Fibroblast of skin of right quadriceps (primary cell): ENCODE results near the gene RPS6KL1.

ENCODE experiments used
- DNase-seq: peaks from one replicate; pipeline ENCODE4 v3.0.0-alpha.2; 2013

Gene RPS6KL1

GRCh38 chr14:74881431-74882102 is 41.5 kb downstream of the RPS6KL1 start, which contains the start of gene DLST:
Gene DLST, plus strand, starts transcription at chr14:74881916. Its CDS starts 38 bp downstream, at chr14:74881954.
- DNase-seq = peak; percentile 87

GRCh38 chr14:74879427-74880182 is 43.5 kb downstream of the RPS6KL1 start:
- DNase-seq = no peak

- DNase-seq = peak; percentile 55
Observed at GRCh38 chr14:74875941-74876913, 46.8 kb downstream of the RPS6KL1 start, which contains the start of gene PROX2. Gene PROX2, minus strand, starts transcription at chr14:74876145. Its CDS starts 12,311 bp downstream, at chr14:74863834.

- no peak for DNase-seq
Observed at GRCh38 chr14:74875204-74875603, 47.9 kb downstream of the RPS6KL1 start.

GRCh38 chr14:74871819-74872218 is 51.2 kb downstream of the RPS6KL1 start:
- no peak for DNase-seq

GRCh38 chr14:74868739-74869138 is 54.3 kb downstream of the RPS6KL1 start:
- no peak for DNase-seq

- DNase-seq = no peak
Observed at GRCh38 chr14:74867673-74868072, 55.4 kb downstream of the RPS6KL1 start.

- DNase-seq = no peak
Observed at GRCh38 chr14:74866708-74867389, 56.2 kb downstream of the RPS6KL1 start.

- DNase-seq = no peak
Observed at GRCh38 chr14:74865156-74865555, 57.9 kb downstream of the RPS6KL1 start.

- no peak for DNase-seq
Observed at GRCh38 chr14:74864198-74864597, 58.9 kb downstream of the RPS6KL1 start.

- DNase-seq = no peak
Observed at GRCh38 chr14:74863274-74863673, 59.8 kb downstream of the RPS6KL1 start.

GRCh38 chr14:74861734-74862090 is 61.3 kb downstream of the RPS6KL1 start:
- no peak for DNase-seq

GRCh38 chr14:74860899-74861733 is 61.9 kb downstream of the RPS6KL1 start:
- peak; percentile 83 for DNase-seq

GRCh38 chr14:74859757-74860552 is 63.1 kb downstream of the RPS6KL1 start:
- peak; percentile 54 for DNase-seq

- no peak for DNase-seq
Observed at GRCh38 chr14:74858022-74858421, 65.0 kb downstream of the RPS6KL1 start.

GRCh38 chr14:74856366-74856765 is 66.7 kb downstream of the RPS6KL1 start:
- no peak for DNase-seq

- DNase-seq = no peak
Observed at GRCh38 chr14:74855945-74856344, 67.1 kb downstream of the RPS6KL1 start.

GRCh38 chr14:74855021-74855420 is 68.0 kb downstream of the RPS6KL1 start:
- no peak for DNase-seq
